HAP-1 (cell line): ENCODE data around the gene HLA-B.
"Not testable (repeated sequence)": the region's sequence is repeated elsewhere in the genome, so short reads cannot be mapped to it uniquely, and the experiment has no call there.

Source experiments
- DNase-seq, 2 experiments: peaks; one replicate each; pipeline ENCODE4 v3.0.0-alpha.2; 2016 to 2020; ENCODE audit warnings: low spot score in 2 of 2
- H3K27me3 ChIP-seq: fragments of 250-450 bp; sonication (Bioruptor Pico); 2 replicates; pipeline ENCODE4 v1.5.1; 2020; ENCODE audit warnings: low read depth, mild to moderate bottlenecking, moderate library complexity
- H3K36me3 ChIP-seq: fragments of 250-450 bp; sonication (Bioruptor Pico); replicated peaks from 2 replicates; pipeline ENCODE4 v1.5.1; 2020; ENCODE audit warnings: mild to moderate bottlenecking
- H3K4me1 ChIP-seq: fragments of 250-450 bp; sonication (Bioruptor Pico); 2 replicates; pipeline ENCODE4 v1.5.1; 2020; ENCODE audit warnings: mild to moderate bottlenecking
- H3K4me3 ChIP-seq: fragments of 250-450 bp; sonication (Bioruptor Pico); 2 replicates; pipeline ENCODE4 v1.5.1; 2020; ENCODE audit warnings: mild to moderate bottlenecking, moderate library complexity
- H3K9me3 ChIP-seq: fragments of 250-450 bp; sonication (Bioruptor Pico); 2 replicates; pipeline ENCODE4 v1.5.1; 2020; ENCODE audit warnings: mild to moderate bottlenecking, moderate library complexity
- in situ Hi-C: fragments of 300-500 bp; cut with MboI; formaldehyde crosslinking; loops from 3 replicates; pipeline ENCODE4 v1.14.3; 2020; ENCODE audit warnings: low sequenced_read_pairs, inconsistent platforms, mixed read lengths

Gene HLA-B

DNA sequence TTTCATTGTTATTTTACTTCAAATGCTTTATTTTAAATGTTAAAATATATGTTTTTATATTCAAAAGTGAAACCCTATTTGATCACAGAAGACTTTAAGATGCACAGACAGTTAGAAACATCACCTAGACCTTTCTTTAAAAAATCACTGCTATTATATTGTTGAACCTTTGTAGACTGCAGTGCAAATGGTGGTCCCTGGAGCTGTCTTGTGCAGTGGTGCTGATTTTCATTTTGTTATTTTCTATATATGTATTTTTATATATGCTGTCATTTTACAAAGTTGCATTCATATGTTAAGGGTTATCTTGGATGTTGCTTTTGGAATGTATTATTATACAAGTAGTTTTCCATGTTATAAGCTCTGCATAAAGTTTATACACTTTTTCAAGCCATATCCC lies 18.7 kb upstream of the HLA-B start:
- Histone ChIP-seq H3K27me3 (peaks cover 9% of the 10 kb centered on the region), H3K4me1 (no peaks in the 10 kb centered on the region), H3K9me3 (no peaks in the 10 kb centered on the region), H3K36me3 (no peaks in the 10 kb centered on the region), H3K4me3 (no peak overlapping the region)
- no peak for DNase-seq
- in situ Hi-C loops, result no loop called here

DNA sequence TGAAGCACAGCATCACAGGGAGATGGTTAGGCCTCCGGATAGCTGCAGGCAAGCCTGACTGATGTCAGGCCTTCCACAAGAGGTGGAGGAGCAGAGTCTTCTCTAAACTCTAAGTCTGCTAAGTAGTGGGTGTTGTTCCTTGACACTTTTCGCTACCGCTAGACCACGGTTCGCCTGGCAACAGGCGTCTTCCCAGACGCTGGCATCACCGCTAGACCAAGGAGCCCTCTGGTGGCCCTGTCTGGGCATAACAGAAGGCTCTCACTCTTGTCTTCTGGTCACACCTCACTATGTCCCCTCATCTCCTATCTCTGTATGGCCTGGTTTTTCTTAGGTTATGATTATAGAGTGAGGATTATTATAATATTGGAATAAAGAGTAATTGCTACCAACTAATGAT lies 17.1 kb upstream of the HLA-B start:
- DNase-seq, H3K27me3 ChIP-seq, H3K4me3 ChIP-seq, H3K36me3 ChIP-seq, H3K4me1 ChIP-seq, in situ Hi-C loops, H3K9me3 ChIP-seq: not testable (repeated sequence)

DNA sequence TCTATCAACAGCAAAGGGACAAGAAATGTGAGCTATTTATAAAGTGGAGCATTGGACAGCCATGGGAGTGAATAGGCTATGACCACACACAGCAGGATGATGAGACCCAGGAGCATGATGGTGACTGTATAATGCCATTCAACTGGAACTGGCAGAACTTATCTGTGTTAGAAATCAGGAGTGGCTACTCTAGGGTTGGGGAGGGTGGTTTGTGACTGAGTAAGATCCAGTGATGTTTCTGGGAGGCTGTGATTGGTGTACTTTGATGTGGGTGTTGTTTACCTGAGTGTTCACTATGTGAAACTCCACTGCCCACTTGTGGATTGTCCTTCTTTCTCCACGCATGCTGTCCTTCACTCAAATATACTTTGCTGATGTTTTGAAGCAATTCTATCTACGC lies 11.5 kb upstream of the HLA-B start:
- H3K4me3 ChIP-seq, result no peak overlapping the region
- in situ Hi-C loops, result loop anchor here (5.0 kb wide), 2 partner anchors 171 to 231 kb away; partner anchors contain the start of gene PSORS1C2
- no peaks in the 10 kb centered on the region for H3K4me1 ChIP-seq
- no peaks in the 10 kb centered on the region for H3K9me3 ChIP-seq
- peaks cover 19% of the 10 kb centered on the region for H3K27me3 ChIP-seq
- no peaks in the 10 kb centered on the region for H3K36me3 ChIP-seq
- no peak for DNase-seq

DNA sequence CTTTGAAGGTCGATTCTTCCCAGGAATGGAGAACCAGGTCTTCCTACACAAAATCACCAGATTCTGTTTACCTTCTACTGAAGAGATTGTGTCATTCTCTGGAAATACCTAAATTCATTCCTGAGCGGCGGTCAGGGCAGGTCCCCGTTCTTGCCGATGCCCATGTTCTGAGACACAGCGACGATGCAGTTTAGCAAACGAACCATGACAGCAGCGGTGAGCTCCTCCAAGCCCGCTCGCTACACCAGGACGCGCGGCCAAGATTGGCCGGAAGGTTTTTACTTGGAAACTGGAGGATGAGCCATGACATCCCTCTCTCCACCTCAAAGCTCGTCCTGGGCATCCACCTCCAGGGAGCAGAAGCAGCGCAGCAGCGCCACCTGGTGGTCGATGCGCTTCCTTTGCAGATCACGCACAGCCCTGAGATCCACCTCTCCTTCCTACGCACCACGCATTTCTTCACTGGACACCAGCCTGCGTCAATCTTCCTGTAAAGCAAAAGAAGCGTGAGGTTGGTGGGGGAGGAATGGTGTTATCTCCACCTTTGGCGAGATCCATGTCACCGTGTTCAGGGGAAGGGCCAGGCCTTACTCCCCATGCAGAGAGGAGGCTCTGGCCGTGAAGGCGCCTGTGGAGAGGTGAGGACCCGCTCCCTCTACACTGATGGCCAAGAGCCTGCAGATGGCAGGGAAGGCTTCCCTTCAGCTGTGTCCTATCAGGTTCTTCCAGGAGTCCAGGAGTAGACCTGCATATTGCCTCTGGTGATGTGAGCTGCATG lies 9.9 kb upstream of the HLA-B start:
- peak; percentile 79 to 92 for DNase-seq
- H3K36me3 ChIP-seq, result no peaks in the 10 kb centered on the region
- H3K9me3 ChIP-seq, result no peaks in the 10 kb centered on the region
- no peak overlapping the region for H3K4me3 ChIP-seq
- no peaks in the 10 kb centered on the region for H3K4me1 ChIP-seq
- H3K27me3 ChIP-seq, result peaks cover 27% of the 10 kb centered on the region
- in situ Hi-C loops, result loop anchor here (5.0 kb wide), 2 partner anchors 170 to 230 kb away; partner anchors contain the start of gene PSORS1C2

DNA sequence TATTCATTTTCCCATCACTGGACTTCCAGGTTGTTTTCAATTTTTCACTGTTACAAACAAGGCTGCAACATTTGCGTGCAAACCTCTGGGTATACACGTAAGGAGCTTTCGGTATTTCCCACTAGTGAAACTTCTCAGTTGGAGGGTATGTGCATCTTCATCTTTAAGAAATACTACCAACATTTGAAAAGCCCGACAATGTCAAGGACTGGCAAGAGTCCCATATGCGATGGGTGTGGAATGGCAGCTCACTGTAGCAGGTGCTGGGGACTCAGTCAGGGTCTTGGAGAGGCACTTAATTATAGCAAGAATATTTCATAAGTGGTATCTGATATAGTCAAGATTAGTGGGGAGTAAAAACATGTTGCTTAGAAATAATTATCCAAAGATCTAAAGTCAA lies 8.9 kb upstream of the HLA-B start:
- in situ Hi-C loops, result loop anchor here (5.0 kb wide), 2 partner anchors 169 to 229 kb away; partner anchors contain the start of gene PSORS1C2
- H3K27me3 ChIP-seq, result peaks cover 27% of the 10 kb centered on the region
- DNase-seq, result no peak
- no peaks in the 10 kb centered on the region for H3K36me3 ChIP-seq
- H3K4me3 ChIP-seq, result no peak overlapping the region
- no peaks in the 10 kb centered on the region for H3K9me3 ChIP-seq
- no peaks in the 10 kb centered on the region for H3K4me1 ChIP-seq

DNA sequence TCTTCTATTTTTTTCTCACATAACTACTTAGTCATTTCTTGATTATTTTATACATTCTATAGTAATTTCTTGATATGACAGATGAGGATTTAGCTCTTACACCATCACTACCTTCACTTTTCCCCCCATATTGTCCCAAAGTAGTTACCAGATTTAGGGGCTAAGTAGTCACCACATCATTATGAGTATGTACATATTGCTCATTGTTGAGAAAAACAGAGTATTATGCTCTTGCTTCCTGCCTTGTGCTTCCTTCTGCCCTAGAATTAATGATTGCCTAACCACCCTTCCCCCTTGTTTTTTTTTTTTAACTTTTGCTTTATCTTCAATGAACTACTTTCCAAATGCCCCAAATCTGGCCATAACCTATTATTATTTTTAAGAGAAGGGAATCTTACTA lies 6.8 kb upstream of the HLA-B start:
- in situ Hi-C loops, result no loop called here
- Histone ChIP-seq H3K27me3 (peaks cover 26% of the 10 kb centered on the region), H3K9me3 (no peaks in the 10 kb centered on the region), H3K4me1 (no peaks in the 10 kb centered on the region), H3K4me3 (no peak overlapping the region), H3K36me3 (no peaks in the 10 kb centered on the region)
- no peak for DNase-seq

DNA sequence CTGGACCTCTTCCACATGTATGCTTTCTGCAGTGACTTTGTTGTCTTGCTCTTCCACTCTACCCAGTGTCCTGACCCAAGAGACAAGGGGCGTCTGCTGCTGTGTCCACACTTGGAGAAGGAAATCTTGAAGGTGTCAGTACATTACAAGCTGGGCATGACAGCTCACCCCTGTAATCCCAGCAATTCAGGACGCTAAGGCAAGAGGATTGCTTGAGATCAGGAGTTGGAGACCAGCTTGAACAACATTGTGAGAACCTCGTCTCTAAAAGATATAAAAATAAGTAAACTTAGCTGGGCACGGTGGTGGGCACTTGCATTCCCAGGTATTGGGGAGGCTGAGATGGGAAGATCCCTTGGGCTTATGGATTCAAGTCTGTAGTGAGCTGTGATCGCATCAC lies 5.8 kb upstream of the HLA-B start:
- in situ Hi-C loops, result no loop called here
- Histone ChIP-seq H3K4me1 (no peaks in the 10 kb centered on the region), H3K9me3 (no peaks in the 10 kb centered on the region), H3K36me3 (no peaks in the 10 kb centered on the region), H3K4me3 (no peak overlapping the region), H3K27me3 (peaks cover 26% of the 10 kb centered on the region)
- no peak for DNase-seq

DNA sequence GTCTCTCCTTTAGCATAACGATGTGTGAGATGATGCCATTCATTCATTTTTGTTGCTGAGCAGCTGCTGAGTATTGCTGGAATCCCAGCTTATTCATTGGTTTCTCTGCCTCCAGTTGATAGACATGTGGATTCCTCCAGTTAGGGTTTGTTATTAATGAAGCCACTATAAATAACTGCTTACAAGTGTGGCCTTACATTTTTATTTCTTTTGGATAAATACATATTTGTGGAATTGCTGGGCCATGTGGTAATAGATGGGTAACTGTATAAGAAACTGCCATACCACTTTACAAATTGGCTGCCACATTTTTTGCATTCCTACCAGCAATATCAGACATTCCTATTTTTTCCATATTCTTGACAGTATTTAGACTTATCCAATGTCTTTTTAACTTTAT lies 2.6 kb upstream of the HLA-B start:
- Histone ChIP-seq H3K9me3 (no peaks in the 10 kb centered on the region), H3K36me3 (peaks cover 10% of the 10 kb centered on the region), H3K4me3 (no peak overlapping the region), H3K4me1 (no peaks in the 10 kb centered on the region), H3K27me3 (peaks cover 11% of the 10 kb centered on the region)
- in situ Hi-C loops, result loop anchor here (5.0 kb wide), 1 partner anchor 87 kb away; the partner anchor contains the start of gene HLA-C
- no peak for DNase-seq

DNA sequence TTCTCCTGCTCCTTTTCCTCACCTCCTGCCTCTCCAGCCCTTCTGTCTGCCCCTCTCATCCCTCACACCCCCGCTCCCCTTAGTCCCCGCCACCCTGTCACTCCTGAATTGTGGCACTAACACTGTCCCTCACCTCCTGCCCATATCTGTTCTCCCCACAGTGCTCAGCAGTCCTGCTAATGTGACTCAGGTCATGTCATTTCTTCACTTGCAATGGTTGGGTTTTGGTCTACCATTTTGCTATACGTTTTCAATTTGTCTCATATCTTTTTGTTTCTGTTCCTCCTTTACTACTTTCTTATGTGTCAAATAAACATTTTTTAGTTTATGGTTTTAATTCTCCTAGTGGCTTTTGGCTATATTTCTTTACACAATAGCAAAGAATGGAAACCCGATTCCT lies 1.3 kb upstream of the HLA-B start:
- Histone ChIP-seq H3K4me1 (no peaks in the 10 kb centered on the region), H3K27me3 (peaks cover 11% of the 10 kb centered on the region), H3K4me3 (no peak overlapping the region), H3K36me3 (peaks cover 12% of the 10 kb centered on the region), H3K9me3 (no peaks in the 10 kb centered on the region)
- no peak for DNase-seq
- in situ Hi-C loops, result loop anchor here (5.0 kb wide), 1 partner anchor 86 kb away; the partner anchor contains the start of gene HLA-C

DNA sequence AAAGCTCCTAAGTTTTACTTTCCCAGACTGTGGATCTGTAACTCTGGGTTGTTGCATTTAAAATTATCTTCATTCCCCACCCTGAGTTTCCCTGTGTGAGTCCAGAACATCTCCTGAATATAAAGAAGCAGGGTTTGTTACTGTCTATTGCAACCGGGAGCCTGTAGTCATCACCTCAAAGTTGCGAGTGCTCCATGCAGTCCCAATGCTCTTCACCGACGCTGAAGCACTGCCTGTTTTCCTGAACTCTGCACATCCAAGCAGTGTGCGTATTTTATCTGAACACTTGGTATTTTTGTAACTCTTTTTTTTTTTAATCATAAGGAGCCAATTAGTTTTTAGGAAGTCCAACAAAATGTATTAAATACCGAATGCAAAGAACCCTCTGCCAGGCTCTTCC lies 907 bp upstream of the HLA-B start:
- Histone ChIP-seq H3K36me3 (peaks cover 12% of the 10 kb centered on the region), H3K4me1 (no peaks in the 10 kb centered on the region), H3K9me3 (no peaks in the 10 kb centered on the region), H3K4me3 (no peak overlapping the region), H3K27me3 (peaks cover 7% of the 10 kb centered on the region; the same call in 1 of the 2 replicates)
- in situ Hi-C loops, result loop anchor here (5.0 kb wide), 1 partner anchor 86 kb away; the partner anchor contains the start of gene HLA-C
- no peak for DNase-seq

DNA sequence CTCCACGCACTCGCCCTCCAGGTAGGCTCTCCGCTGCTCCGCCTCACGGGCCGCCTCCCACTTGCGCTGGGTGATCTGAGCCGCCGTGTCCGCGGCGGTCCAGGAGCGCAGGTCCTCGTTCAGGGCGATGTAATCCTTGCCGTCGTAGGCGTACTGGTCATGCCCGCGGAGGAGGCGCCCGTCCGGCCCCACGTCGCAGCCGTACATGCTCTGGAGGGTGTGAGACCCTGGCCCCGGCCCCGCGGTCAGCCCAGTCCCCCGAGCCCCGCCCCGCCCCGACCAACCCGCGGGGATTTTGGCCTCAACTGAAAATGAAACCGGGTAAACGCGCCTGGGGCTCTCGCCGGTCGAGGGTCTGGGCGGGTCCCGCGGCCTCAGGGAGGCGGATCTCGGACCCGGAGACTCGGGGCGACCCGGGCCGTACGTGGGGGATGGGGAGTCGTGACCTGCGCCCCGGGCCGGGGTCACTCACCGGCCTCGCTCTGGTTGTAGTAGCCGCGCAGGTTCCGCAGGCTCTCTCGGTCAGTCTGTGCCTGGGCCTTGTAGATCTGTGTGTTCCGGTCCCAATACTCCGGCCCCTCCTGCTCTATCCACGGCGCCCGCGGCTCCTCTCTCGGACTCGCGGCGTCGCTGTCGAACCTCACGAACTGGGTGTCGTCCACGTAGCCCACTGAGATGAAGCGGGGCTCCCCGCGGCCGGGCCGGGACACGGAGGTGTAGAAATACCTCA lies 598 bp downstream of the HLA-B start:
- no peaks in the 10 kb centered on the region for H3K9me3 ChIP-seq
- H3K4me1 ChIP-seq, result no peaks in the 10 kb centered on the region
- DNase-seq, result peak in 1 of 2 experiments; percentile 31
- peaks cover 12% of the 10 kb centered on the region for H3K36me3 ChIP-seq
- peak overlapping the region; percentile 48 for H3K4me3 ChIP-seq
- in situ Hi-C loops, result loop anchor here (5.0 kb wide), 1 partner anchor 84 kb away; the partner anchor contains the start of gene HLA-C
- H3K27me3 ChIP-seq, result 0 out of 2 replicates have a peak, but pooled peaks cover 3% of the 10 kb centered on the region

DNA sequence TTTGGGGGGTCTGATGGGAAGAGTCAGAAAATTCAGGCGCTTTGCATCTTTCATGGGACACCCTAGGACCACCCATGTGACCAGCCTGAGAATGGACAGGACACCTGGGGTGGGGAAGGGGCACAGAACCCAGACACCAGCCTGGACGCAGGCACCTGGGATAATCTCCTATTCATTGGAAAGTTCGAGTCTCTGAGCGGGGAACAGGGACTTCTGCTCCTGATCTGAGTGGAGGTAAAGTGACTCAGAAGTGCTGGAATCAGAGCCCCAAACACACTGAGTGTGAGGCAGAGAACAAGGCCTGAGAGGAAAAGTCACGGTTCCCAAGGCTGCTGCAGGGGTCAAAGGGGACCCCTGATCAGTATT lies 1.4 kb downstream of the HLA-B start:
- Histone ChIP-seq H3K27me3 (0 out of 2 replicates have a peak, but pooled peaks cover 3% of the 10 kb centered on the region), H3K4me3 (peak overlapping the region; percentile 13), H3K36me3 (peaks cover 12% of the 10 kb centered on the region), H3K4me1 (no peaks in the 10 kb centered on the region), H3K9me3 (no peaks in the 10 kb centered on the region)
- in situ Hi-C loops, result loop anchor here (5.0 kb wide), 1 partner anchor 83 kb away; the partner anchor contains the start of gene HLA-C
- no peak for DNase-seq

DNA sequence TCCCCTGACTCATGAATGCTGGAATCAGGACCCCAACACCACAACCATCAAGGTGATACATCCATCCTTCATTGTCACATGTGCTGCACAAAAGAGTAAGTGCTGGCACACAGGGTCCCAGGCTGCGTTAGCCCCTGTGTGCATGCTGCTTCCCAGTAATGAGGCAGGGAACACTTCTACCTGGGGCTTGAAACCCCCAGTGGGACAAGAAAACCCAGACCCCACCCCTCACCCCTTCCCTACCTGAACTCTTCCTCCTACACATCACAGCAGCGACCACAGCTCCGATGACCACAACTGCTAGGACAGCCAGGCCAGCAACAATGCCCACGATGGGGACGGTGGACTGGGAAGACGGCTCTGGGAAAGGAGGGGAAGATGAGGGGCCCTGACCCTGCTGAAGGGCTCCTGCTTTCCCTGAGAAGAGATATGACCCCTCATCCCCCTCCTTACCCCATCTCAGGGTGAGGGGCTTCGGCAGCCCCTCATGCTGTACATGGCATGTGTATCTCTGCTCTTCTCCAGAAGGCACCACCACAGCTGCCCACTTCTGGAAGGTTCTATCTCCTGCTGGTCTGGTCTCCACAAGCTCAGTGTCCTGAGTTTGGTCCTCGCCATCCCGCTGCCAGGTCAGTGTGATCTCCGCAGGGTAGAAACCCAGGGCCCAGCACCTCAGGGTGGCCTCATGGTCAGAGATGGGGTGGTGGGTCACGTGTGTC lies 2.0 kb downstream of the HLA-B start:
- in situ Hi-C loops, result loop anchor here (5.0 kb wide), 1 partner anchor 83 kb away; the partner anchor contains the start of gene HLA-C
- Histone ChIP-seq H3K4me1 (no peaks in the 10 kb centered on the region), H3K4me3 (no peak overlapping the region), H3K27me3 (0 out of 2 replicates have a peak, but pooled peaks cover 3% of the 10 kb centered on the region), H3K9me3 (no peaks in the 10 kb centered on the region), H3K36me3 (peaks cover 12% of the 10 kb centered on the region)
- DNase-seq, result no peak
